Measurements from ENCODE around the gene PKD1L1. TPM values are rescaled to one million over a fixed set of nuclear protein-coding genes. Genes with fewer than 3 reads are reported as not detected.

The PKD1L1 gene
- polyA plus RNA-seq, 1 of the 3 experiments (the other 2 are of a cell fraction), result 0.10 TPM

GRCh38 chr7:47843291-47843690, 105.0 kb downstream of the PKD1L1 start:
- H3K4me1 ChIP-seq (ENCODE audit: control insufficient read depth in 1 of 2, insufficient read depth in 2 of 2, low read depth in 1 of 2, low read length in 1 of 2), result no peaks in the 10 kb centered on the region; a peak in 2 of 4 replicates

GRCh38 chr7:47839381-47839780, 108.9 kb downstream of the PKD1L1 start:
- POLR2A ChIA-PET, result no interaction called here
- H3K4me1 ChIP-seq (ENCODE audit: control insufficient read depth in 1 of 2, insufficient read depth in 2 of 2, low read depth in 1 of 2, low read length in 1 of 2), result no peaks in the 10 kb centered on the region; a peak in 1 of 4 replicates
- H3K36me3 ChIP-seq (replicated peaks in 1 of 2; ENCODE audit: control insufficient read depth in 1 of 2, insufficient read depth in 2 of 2, low read length in 1 of 2), result no peaks in the 10 kb centered on the region
- H4K20me1 ChIP-seq (ENCODE audit: insufficient read depth), result no peaks in the 10 kb centered on the region
- no peak overlapping the region for H3K4me2 ChIP-seq
- no peaks in the 10 kb centered on the region for H3K79me2 ChIP-seq (ENCODE audit: insufficient read depth)
- H3K9ac ChIP-seq, result no peak overlapping the region
- peaks cover 6% of the 10 kb centered on the region; the same call in 1 of the 2 replicates for H3K27me3 ChIP-seq (ENCODE audit: insufficient read depth)
- CTCF ChIA-PET, result interaction anchor here (0.7 to 1.5 kb wide), 3 partner anchors 13 to 585 kb away, joined by 3 to 5 read pairs (median 3); no protein-coding TSS in a partner anchor
- H3K9me3 ChIP-seq, result no peaks in the 10 kb centered on the region
- H3F3A ChIP-seq (replicated peaks; ENCODE audit: insufficient read depth), result no peaks in the 10 kb centered on the region
- H3K4me3 ChIP-seq (ENCODE audit: low read depth in 2 of 2, low read length in 1 of 2), result no peak overlapping the region
- no peak overlapping the region for H2AFZ ChIP-seq (ENCODE audit: low read depth)
- H3K27ac ChIP-seq (ENCODE audit: low read depth in 2 of 2, low read length in 1 of 2), result no peak overlapping the region
- 83% methylated on average over 12 of the region's 16 CpGs for WGBS (ENCODE audit: low lambda C conversion rate)
- DNase-seq, result no peak
- H3K9me2 ChIP-seq, result no peaks in the 10 kb centered on the region
- no peak for TF ChIP-seq REST (IDR thresholded peaks at IDR 0.05; ENCODE audit: low read depth, low read length)
- no peak for TF ChIP-seq TCF12 (IDR thresholded peaks at IDR 0.05)
- no peak for TF ChIP-seq EZH2phosphoT487 (IDR thresholded peaks at IDR 0.05; ENCODE audit: borderline replicate concordance, low read depth)
- no peak for TF ChIP-seq YY1 (IDR thresholded peaks at IDR 0.05; ENCODE audit: low read depth)
- no peak for TF ChIP-seq CTCF (IDR thresholded peaks at IDR 0.05)

More at GRCh38 chr7:47843291-47843690, 105.0 kb downstream of the PKD1L1 start:
- Histone ChIP-seq H3K27ac (ENCODE audit: low read depth in 2 of 2, low read length in 1 of 2) (no peak overlapping the region), H3K9me2 (no peaks in the 10 kb centered on the region), H3K4me3 (ENCODE audit: low read depth in 2 of 2, low read length in 1 of 2) (no peak overlapping the region), H3K79me2 (ENCODE audit: insufficient read depth) (no peaks in the 10 kb centered on the region), H4K20me1 (ENCODE audit: insufficient read depth) (no peaks in the 10 kb centered on the region), H3K9me3 (no peaks in the 10 kb centered on the region), H3K36me3 (replicated peaks in 1 of 2; ENCODE audit: control insufficient read depth in 1 of 2, insufficient read depth in 2 of 2, low read length in 1 of 2) (no peaks in the 10 kb centered on the region), H3K4me2 (no peak overlapping the region), H3K27me3 (ENCODE audit: insufficient read depth) (peaks cover 6% of the 10 kb centered on the region; the same call in 1 of the 2 replicates), H3K9ac (no peak overlapping the region), H3F3A (replicated peaks; ENCODE audit: insufficient read depth) (no peaks in the 10 kb centered on the region), H2AFZ (ENCODE audit: low read depth) (no peak overlapping the region)
- ChIA-PET CTCF (interaction anchor here (1.1 to 2.3 kb wide), 4 partner anchors 9 to 101 kb away, joined by 3 to 7 read pairs (median 4); no protein-coding TSS in a partner anchor), POLR2A (no interaction called here)
- WGBS (ENCODE audit: low lambda C conversion rate), result 48% methylated on average over 2 of the region's 2 CpGs
- DNase-seq, result no peak
- TF ChIP-seq PBX3 (IDR thresholded peaks at IDR 0.05), result no peak
- TF ChIP-seq RAD21 (IDR thresholded peaks at IDR 0.05; ENCODE audit: low read length), result no peak
- TF ChIP-seq JUND (IDR thresholded peaks at IDR 0.05), result no peak
- TF ChIP-seq RCOR1 (IDR thresholded peaks at IDR 0.05; ENCODE audit: low read length), result no peak
- TF ChIP-seq MEF2A (IDR thresholded peaks at IDR 0.05; ENCODE audit: borderline replicate concordance, low read depth), result no peak
- no peak for TF ChIP-seq REST (IDR thresholded peaks at IDR 0.05; ENCODE audit: low read depth, low read length)
- no peak for TF ChIP-seq FOXM1 (IDR thresholded peaks at IDR 0.05; ENCODE audit: low read depth)
- no peak for TF ChIP-seq YY1 (IDR thresholded peaks at IDR 0.05; ENCODE audit: low read depth)

Data from SK-N-SH (cell line).